ENCODE results near the gene RFX2.
"Not testable (repeated sequence)": the region's sequence is repeated elsewhere in the genome, so short reads cannot be mapped to it uniquely, and the experiment has no call there.

RFX2 gene

DNA sequence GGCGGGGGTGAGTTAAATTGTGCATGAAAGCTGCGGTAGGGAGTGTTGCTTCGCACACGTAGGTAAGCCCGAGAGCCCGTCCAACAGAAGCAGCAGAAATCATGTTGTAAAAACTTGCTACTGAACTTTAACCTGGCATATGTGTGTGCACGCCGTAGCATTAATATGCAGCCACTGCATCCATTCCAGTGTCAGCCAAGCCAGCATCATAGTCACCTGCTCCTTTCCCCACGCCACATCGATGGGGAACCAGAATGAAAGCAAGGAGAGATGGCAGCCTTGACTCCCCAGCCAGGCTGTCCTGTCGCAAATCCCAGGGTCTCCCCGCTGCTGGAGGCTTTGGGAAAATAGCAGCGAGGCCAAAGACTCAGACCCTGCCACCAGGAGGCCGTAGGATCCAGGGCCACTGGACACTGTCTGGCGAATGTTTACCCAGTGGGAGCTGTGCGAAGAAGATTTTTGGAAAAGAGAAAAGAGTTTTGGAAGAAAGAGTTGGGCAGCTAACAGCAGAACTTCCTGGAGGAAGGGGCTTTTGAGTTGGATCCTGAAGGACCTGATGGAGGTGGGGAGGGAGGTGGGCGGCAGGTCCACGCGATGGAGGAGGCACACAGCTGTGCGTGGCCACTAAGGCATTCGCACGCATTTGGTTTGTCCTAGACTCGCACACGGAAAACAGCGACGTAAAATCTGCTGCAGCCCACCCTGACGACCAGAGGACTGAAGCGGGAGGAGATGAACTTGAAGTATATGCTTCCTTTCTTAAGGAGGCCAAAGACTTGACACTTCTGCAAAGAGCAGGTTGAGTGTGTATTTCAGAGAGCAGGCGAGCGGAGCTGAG lies 83.7 kb downstream of the RFX2 start:
- no peak for DNase-seq
- in situ Hi-C loops (cut with HindIII; ENCODE audit: low pct_ligation_motif_present, low pct_unique_long_range_greater_than_20kb, low sequenced_read_pairs), result no loop called here

DNA sequence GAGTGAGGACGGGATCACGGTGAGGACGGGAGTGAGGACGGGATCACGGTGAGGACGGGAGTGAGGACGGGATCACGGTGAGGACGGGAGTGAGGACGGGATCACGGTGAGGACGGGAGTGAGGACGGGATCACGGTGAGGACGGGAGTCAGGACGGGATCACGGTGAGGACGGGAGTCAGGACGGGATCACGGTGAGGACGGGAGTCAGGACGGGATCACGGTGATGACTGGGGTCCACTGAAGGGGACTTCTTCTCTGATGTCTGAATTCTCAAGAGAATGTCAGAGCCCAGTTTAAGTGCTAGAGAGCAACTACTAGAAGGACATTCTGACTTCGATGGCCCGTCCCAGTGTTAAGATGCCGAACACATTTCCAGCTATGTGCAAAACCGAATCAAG lies 85.5 kb downstream of the RFX2 start:
- in situ Hi-C loops (cut with HindIII; ENCODE audit: low pct_ligation_motif_present, low pct_unique_long_range_greater_than_20kb, low sequenced_read_pairs), result not testable (repeated sequence)

GRCh38 chr19:6023936-6024335 lies 86.4 kb downstream of the RFX2 start:
- in situ Hi-C loops (cut with HindIII; ENCODE audit: low pct_ligation_motif_present, low pct_unique_long_range_greater_than_20kb, low sequenced_read_pairs), result no loop called here

More for the DNA sequence above, 85.5 kb downstream of the RFX2 start:
- not testable (repeated sequence) for DNase-seq

GRCh38 chr19:6023085-6023682 lies 87.1 kb downstream of the RFX2 start:
- DNase-seq, result peak; percentile 16
- in situ Hi-C loops (cut with HindIII; ENCODE audit: low pct_ligation_motif_present, low pct_unique_long_range_greater_than_20kb, low sequenced_read_pairs), result no loop called here

More at GRCh38 chr19:6023936-6024335, 86.4 kb downstream of the RFX2 start:
- DNase-seq, result no peak

GRCh38 chr19:6022570-6023064 lies 87.7 kb downstream of the RFX2 start:
- in situ Hi-C loops (cut with HindIII; ENCODE audit: low pct_ligation_motif_present, low pct_unique_long_range_greater_than_20kb, low sequenced_read_pairs), result no loop called here

DNA sequence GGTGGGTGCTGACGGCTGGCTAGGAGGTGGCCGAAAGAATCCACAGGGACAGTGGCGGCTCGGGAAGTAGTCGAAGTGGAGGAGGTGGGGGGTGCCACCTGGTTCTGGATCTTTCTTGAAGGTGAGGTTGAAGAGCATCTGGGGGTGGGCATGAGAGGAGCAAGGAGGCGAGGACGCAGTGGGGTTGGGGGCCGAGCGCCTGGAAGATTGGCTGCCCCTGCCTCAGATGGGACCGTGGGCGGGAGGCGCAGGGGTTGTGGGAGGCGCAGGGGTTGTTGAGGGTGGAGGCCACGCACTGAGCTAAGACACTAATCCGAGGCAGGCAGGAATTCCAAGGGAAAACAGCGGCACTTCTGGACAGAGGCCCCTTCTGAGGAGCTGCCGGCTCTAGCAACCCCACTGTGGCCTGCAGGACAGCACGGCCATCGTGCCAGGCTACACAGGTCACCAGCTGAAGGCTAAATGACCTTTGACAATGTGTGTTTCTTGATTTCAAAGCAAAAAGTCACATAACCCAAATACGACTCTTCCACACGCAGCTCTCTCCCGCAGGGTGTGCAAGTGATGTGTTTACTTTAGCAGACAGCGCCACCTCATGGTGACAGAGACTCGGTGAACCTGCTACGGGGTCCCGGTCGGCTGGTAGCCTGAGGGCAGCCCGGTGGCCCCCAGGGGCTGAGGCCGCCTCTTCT lies 88.3 kb downstream of the RFX2 start:
- in situ Hi-C loops (cut with HindIII; ENCODE audit: low pct_ligation_motif_present, low pct_unique_long_range_greater_than_20kb, low sequenced_read_pairs), result no loop called here
- DNase-seq, result peak; percentile 56

More at GRCh38 chr19:6022570-6023064, 87.7 kb downstream of the RFX2 start:
- DNase-seq, result no peak

DNA sequence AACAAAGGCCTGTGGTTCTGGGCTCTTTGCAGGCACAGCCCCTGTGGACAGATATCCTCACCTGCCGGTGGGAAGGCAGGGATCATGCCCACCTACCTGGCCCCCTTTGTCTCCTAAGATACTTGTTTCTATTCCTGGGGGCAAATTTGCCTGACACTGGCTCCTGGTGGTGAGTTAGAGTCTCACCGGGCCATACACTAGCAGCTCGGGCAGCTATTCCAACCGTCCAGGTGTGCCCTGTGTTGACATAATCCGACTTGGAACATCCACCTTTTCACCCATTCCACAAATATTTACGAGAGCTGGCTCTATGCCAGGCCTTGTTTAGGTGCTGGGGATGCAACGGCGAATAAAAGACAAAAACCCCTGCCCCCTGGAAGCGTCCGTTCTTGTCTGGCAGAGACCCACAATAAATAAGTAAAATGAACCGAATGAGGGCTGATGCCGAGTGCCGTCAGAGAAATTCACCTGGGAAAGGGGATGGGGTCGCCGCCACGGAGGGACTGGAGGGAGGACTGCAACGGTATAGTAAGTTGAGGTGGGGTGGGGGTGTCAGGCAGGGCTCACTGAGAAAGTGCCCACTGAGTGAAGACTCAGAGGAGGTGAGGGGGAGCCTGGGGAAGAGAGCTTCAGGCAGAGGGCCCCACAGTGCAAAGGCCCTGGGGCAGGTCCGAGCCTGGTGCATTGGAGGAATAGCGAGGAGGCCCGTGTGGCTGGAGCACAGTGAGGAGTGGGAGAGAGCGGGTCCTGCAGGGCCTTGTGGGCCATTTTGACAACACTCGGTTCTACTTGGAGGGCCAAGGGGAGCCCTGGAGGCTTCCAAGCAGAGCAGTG lies 89.1 kb downstream of the RFX2 start:
- in situ Hi-C loops (cut with HindIII; ENCODE audit: low pct_ligation_motif_present, low pct_unique_long_range_greater_than_20kb, low sequenced_read_pairs), result no loop called here

DNA sequence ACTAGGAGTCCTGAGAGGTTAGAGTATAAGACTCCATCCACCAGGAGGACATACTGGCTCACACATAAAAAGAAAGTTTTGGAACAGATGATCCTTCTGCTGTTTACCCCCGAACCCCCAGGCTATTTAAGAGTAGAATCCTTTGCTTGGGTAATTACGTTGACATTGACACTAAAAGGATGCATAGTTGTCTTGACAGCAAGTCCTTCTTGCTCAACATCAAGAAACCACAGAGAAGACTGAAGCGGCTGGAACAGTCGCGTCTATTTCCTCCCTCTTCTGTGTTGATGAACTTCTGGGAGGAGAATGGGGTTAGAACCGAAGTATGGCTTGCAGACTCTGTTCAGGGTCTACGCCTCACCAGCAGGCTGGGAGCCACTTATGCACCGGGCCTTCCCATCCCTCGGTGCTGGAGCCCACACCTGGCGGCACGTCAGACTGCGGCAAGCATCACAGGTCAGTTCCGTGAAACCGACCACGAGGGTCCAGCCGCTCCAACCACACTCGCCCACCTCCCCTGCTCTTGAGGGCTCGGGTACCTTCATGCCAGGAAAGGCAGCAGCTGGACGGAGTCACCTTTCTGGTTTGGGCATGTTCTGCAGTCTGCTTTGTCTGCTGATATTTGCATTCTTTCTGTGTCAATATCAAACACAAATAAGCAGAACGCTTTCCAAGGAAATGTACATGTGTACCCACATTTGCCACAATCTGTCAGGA lies 90.0 kb downstream of the RFX2 start:
- no peak for DNase-seq
- in situ Hi-C loops (cut with HindIII; ENCODE audit: low pct_ligation_motif_present, low pct_unique_long_range_greater_than_20kb, low sequenced_read_pairs), result no loop called here

More for the DNA sequence above, 89.1 kb downstream of the RFX2 start:
- DNase-seq, result no peak

DNA sequence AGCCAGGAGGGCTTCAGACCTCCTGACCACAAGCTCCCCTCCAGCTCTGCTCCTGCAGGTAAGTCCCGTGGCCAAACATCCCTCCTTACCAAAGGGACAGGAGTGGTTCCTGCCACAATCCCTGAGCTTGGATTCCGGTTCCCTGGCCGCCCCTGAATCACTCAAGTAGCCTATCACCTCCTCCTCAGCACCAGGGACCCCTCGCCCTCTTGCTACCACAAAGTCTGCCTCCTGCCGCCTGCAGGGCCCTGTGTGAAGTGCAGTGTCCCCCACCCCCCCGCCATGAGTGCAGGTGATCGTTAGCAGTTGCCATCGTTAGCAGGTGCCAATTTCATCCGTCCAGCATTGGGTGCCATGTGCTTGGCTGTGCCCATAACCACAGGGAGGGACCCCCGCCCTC lies 91.5 kb downstream of the RFX2 start:
- in situ Hi-C loops (cut with HindIII; ENCODE audit: low pct_ligation_motif_present, low pct_unique_long_range_greater_than_20kb, low sequenced_read_pairs), result no loop called here
- DNase-seq, result no peak

DNA sequence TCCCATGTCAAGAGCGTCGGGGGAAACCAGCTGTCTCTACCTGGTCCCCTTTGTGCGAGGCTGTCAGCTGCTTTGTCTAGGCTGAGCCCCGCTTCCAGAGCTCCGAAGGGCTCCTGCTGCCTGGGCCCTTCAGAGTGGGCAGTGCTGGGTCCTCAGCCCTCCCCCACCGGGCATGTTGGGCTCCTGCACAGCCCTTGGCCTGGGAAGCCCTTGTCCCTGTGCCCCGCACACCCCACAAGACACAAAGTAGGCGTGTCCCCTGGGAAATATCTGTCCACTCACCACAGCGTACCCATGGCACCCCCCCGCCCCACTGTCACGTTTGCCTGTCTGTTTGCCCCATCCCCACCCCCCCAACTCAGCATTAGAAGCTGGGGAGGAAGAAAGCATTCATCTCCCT lies 92.7 kb downstream of the RFX2 start:
- in situ Hi-C loops (cut with HindIII; ENCODE audit: low pct_ligation_motif_present, low pct_unique_long_range_greater_than_20kb, low sequenced_read_pairs), result no loop called here
- DNase-seq, result no peak

DNA sequence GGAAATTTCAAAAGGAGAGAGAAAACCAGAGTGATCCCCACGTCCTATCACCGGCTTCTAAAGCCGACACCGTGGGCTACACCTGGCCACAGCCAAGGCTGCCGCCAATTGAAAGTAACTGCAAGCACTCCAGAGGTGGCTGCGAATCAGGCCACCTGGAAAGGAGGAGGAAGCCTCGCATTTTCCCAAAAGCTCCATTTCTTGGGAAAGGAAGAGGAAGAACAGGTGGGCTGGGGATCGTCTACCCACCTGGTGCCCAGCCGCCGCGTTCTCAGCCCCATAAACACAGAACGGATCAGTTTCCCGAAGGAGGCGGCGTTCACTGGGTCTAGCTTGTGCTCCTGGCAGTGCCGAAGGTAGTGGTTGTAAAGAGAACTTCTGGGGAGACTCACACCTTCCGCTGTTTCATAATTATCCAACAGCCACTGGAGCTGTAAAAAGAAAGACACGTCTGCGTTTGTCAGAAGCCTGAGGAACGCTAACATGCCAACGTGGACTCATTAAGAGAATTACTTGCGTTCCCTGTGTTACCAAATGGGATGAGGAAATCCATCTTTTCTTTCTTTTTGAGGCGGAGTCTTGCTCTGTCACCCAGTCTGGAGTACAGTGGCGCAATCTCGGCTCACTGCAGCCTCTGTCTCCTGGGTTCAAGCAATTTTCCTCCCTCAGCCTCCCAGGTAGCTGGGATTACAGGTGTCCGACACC lies 94.3 kb downstream of the RFX2 start:
- DNase-seq, result no peak
- in situ Hi-C loops (cut with HindIII; ENCODE audit: low pct_ligation_motif_present, low pct_unique_long_range_greater_than_20kb, low sequenced_read_pairs), result no loop called here

DNA sequence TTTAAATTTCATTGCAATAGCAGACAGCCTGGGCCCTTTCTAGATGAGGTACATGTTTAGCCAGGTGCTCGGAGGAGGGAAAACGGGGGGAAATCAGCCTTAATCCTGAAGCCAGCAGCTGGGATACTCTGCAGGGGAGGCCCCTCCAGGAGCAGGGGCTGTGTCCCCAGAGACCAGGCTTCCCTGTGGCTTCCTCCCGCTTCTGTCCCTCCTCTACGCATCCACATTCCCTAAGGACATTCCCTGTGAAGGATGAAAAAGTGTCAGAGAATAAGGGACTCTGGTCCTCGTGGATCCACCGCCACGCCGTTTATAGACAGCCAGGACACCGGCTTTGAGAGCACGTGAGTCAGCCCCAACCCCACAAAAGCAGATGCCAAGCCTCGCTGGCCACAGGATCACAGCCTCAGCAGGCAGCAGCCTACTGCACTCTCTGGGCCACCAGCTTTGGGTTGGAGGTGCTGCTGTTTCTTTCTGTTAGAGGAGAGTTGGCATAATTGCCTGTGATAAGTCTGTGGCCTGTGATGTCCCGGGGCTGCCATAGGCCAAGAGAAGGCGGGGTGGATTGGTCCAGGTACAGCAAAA lies 95.7 kb downstream of the RFX2 start:
- in situ Hi-C loops (cut with HindIII; ENCODE audit: low pct_ligation_motif_present, low pct_unique_long_range_greater_than_20kb, low sequenced_read_pairs), result no loop called here
- DNase-seq, result no peak

DNA sequence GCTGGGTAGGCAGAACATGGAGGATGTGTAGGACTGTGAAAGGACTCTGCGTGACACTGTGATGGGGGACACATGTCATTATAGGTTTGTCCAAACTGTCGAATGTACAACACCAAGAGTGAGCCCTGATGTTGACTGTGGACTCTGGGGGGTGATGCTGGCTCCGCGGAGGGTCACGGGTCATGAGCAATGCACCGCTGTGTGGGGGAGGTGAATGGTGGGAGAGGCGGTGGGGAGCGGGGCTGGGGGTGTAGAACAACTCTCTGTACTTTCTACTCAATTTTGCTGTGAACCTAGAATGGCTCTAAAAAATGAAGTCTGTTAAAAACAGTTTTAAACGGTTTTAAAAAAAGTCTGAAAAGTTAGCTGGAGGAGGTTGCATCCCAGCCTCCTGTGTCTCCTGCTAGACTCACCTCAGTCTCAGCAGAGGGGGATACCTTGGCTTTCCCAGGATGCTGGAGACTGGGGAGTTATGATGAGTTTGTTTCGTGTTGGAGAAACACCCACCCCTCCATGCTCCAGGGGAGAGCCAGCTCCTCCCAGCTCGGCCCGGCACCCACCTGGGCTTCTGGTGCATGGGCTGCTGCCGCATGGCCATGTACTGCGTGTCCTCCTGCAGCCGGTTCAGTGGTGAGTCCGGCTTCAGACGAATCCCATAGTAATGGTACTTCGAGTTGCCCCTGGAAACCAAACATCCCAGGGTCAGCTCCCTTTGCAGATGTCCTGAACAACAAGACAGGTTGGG lies 97.7 kb downstream of the RFX2 start:
- DNase-seq, result no peak
- in situ Hi-C loops (cut with HindIII; ENCODE audit: low pct_ligation_motif_present, low pct_unique_long_range_greater_than_20kb, low sequenced_read_pairs), result no loop called here

- in situ Hi-C loops (cut with HindIII; ENCODE audit: low pct_ligation_motif_present, low pct_unique_long_range_greater_than_20kb, low sequenced_read_pairs), result no loop called here
- no peak for DNase-seq
Observed at GRCh38 chr19:6011794-6012193, 98.5 kb downstream of the RFX2 start.

DNA sequence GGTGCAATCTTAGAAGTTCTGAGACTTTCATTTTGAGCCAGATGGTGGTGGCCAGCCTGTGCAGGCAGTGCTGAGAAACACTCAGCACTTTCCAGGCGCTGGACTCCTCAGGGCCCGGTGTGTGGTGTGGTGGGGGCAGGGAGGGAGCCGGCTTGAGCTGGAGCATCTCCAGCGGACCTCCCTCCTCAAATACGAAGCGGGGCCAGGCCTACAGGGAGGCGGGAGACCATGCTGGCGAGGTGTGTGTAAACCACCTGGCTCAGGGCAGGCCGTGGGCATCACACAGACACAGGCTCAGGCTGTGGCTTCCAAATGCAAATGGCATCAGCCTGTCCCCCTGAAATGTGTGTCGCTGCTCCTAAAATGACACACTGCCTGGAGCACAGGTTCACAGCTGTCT lies 99.1 kb downstream of the RFX2 start:
- in situ Hi-C loops (cut with HindIII; ENCODE audit: low pct_ligation_motif_present, low pct_unique_long_range_greater_than_20kb, low sequenced_read_pairs), result no loop called here
- no peak for DNase-seq

DNA sequence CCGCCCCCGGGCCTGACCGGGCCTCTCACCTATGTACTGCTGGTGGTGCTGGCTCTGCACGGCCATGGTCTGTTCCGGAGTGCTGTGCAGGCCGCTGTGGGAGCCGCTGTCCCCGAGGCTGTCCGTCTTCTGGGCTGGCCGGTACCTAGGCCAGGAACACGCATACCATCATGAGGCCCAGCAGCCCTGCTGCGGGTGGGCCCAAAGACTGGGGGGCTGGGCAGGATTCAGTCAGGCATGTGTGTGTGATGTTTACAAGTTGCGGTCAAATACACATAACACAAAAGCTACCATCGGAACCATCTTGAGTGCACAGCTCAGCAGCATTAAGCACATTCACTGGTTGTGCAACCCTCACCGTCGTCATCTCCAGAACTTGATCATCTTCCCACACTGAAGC lies 100.2 kb downstream of the RFX2 start:
- in situ Hi-C loops (cut with HindIII; ENCODE audit: low pct_ligation_motif_present, low pct_unique_long_range_greater_than_20kb, low sequenced_read_pairs), result no loop called here

More for the DNA sequence above, 100.2 kb downstream of the RFX2 start:
- DNase-seq, result no peak
